Measurements from ENCODE around the gene NTRK3. TPM values are rescaled to one million over a fixed set of nuclear protein-coding genes. Genes with fewer than 3 reads are reported as not detected.

NTRK3 gene
- total and polyA plus RNA-seq, 2 of the 13 experiments (the other 11 are each of a cell fraction or from before 2014, with no cell fraction given), result not detected

- TF ChIP-seq NR2F6 (IDR thresholded peaks at IDR 0.05) (no peak), NR2F6 (CRISPR knock-in tag; IDR thresholded peaks at IDR 0.05) (no peak), ATM (IDR thresholded peaks at IDR 0.05; ENCODE audit: borderline replicate concordance) (no peak)
Observed at GRCh38 chr15:88288661-88289060, 32.1 kb upstream of the NTRK3 start (continued).

- ChIA-PET POLR2A (no interaction called here), CTCF (ENCODE audit: low intra/inter-chr PET ratio, low total read pairs) (no interaction called here)
- ATAC-seq, result no peak
- no peak for DNase-seq (ENCODE audit: low spot score)
- Histone ChIP-seq H3K9me3 (ENCODE audit: low read length) (no peaks in the 10 kb centered on the region), H3K4me1 (ENCODE audit: insufficient read depth, low read length) (no peaks in the 10 kb centered on the region), H3K4me2 (ENCODE audit: low read depth, low read length) (no peak overlapping the region), H3K4me3 (replicated peaks in 1 of 3; ENCODE audit: insufficient read depth in 1 of 3, low read depth in 2 of 3, low read length in 3 of 3) (no peak overlapping the region), H2AFZ (ENCODE audit: low read length) (no peak overlapping the region), H3K79me2 (ENCODE audit: insufficient read depth, low read length) (no peaks in the 10 kb centered on the region), H3K27ac (ENCODE audit: extremely low read length, insufficient read depth, low read length) (no peak overlapping the region), H3K9ac (ENCODE audit: insufficient read depth, low read depth, low read length) (no peak overlapping the region), H3K36me3 (replicated peaks in 1 of 2; ENCODE audit: control insufficient read depth in 1 of 2, insufficient read depth in 2 of 2, low read length in 2 of 2) (no peaks in the 10 kb centered on the region), H3K27me3 (ENCODE audit: control insufficient read depth in 1 of 2, insufficient read depth in 2 of 2, low read length in 2 of 2) (peaks cover 0 to 12% of the 10 kb centered on the region in 2 experiments; a peak in 2 of 5 replicates), H4K20me1 (ENCODE audit: insufficient read depth, low read length) (no peaks in the 10 kb centered on the region)
- WGBS (ENCODE audit: low lambda C conversion rate), result 41% methylated on average over 10 of the region's 10 CpGs
- BruUV-seq (replicated peaks), result no TSS peak
- TF ChIP-seq GZF1 (CRISPR knock-in tag; IDR thresholded peaks at IDR 0.05), result no peak
- TF ChIP-seq MNT (IDR thresholded peaks at IDR 0.05), result peak; percentile 97
- FAIRE-seq, result no peak
- intact Hi-C loops (cut with micrococcal nuclease; ENCODE audit: unreplicated experiment) (no loop called here), in situ Hi-C loops (cut with HindIII; ENCODE audit: extremely low pct_ligation_motif_present, low pct_unique_long_range_greater_than_20kb) (no loop called here)
Observed at GRCh38 chr15:88288206-88288605, 31.7 kb upstream of the NTRK3 start.

- H3K9ac ChIP-seq (ENCODE audit: insufficient read depth, low read depth, low read length), result no peak overlapping the region
- CTCF ChIA-PET (ENCODE audit: low intra/inter-chr PET ratio, low total read pairs), result no interaction called here
- peak overlapping the region; percentile 7; the same call in 1 of the 2 replicates for H3K4me2 ChIP-seq (ENCODE audit: low read depth, low read length)
- POLR2A ChIA-PET, result no interaction called here
- H3K27ac ChIP-seq (ENCODE audit: extremely low read length, insufficient read depth, low read length), result no peak overlapping the region
- DNase-seq (ENCODE audit: low spot score) (no peak), FAIRE-seq (no peak), ATAC-seq (peak; percentile 56)
- no peaks in the 10 kb centered on the region for H3K36me3 ChIP-seq (replicated peaks in 1 of 2; ENCODE audit: control insufficient read depth in 1 of 2, insufficient read depth in 2 of 2, low read length in 2 of 2)
- TF ChIP-seq ZFP36L2 (CRISPR knock-in tag; IDR thresholded peaks at IDR 0.05) (no peak), REPIN1 (CRISPR knock-in tag; IDR thresholded peaks at IDR 0.05; ENCODE audit: borderline replicate concordance, low read depth) (no peak), MAFK (conservative IDR thresholded peaks at IDR 0.05 in 1 of 2, IDR thresholded peaks at IDR 0.05 in 1 of 2; ENCODE audit: low read length in 2 of 2) (peak; percentile 56 to 57; a peak in 3 of 4 replicates), MAFF (IDR thresholded peaks at IDR 0.05; ENCODE audit: low read depth, low read length) (peak; percentile 47)
- intact Hi-C loops (cut with micrococcal nuclease; ENCODE audit: unreplicated experiment) (no loop called here), in situ Hi-C loops (cut with HindIII; ENCODE audit: extremely low pct_ligation_motif_present, low pct_unique_long_range_greater_than_20kb) (no loop called here)
- no TSS peak for BruUV-seq (replicated peaks)
- peaks cover 0 to 18% of the 10 kb centered on the region in 2 experiments; a peak in 2 of 5 replicates for H3K27me3 ChIP-seq (ENCODE audit: control insufficient read depth in 1 of 2, insufficient read depth in 2 of 2, low read length in 2 of 2)
- H3K9me3 ChIP-seq (ENCODE audit: low read length), result no peaks in the 10 kb centered on the region
- H3K4me1 ChIP-seq (ENCODE audit: insufficient read depth, low read length), result no peaks in the 10 kb centered on the region
- no peaks in the 10 kb centered on the region for H3K79me2 ChIP-seq (ENCODE audit: insufficient read depth, low read length)
- H4K20me1 ChIP-seq (ENCODE audit: insufficient read depth, low read length), result no peaks in the 10 kb centered on the region
- H3K4me3 ChIP-seq (replicated peaks in 1 of 3; ENCODE audit: insufficient read depth in 1 of 3, low read depth in 2 of 3, low read length in 3 of 3), result no peak overlapping the region
- 19% methylated on average over 10 of the region's 15 CpGs for WGBS (ENCODE audit: low lambda C conversion rate)
- no peak overlapping the region for H2AFZ ChIP-seq (ENCODE audit: low read length)
Observed at GRCh38 chr15:88284318-88284998, 27.9 kb upstream of the NTRK3 start.
